Activated CD4-positive, alpha-beta T cell treated with anti-CD3 and anti-CD28 coated beads for 36 hours (primary cell): ENCODE data around the gene CELF5. TPM values are rescaled to one million over a fixed set of nuclear protein-coding genes. Genes with fewer than 3 reads are reported as not detected.
A peak's percentile ranks its signal among the peaks of the same experiment; 100 is the strongest.
"Not testable (repeated sequence)": the region's sequence is repeated elsewhere in the genome, so short reads cannot be mapped to it uniquely, and the experiment has no call there.

Experiments used
- ATAC-seq: fragments of 200-7000 bp; cut with Tn5 transposase; one replicate; pipeline ENCODE4 v1.10.0; 2021; ENCODE audit warnings: mild to moderate bottlenecking, moderate library complexity
- CTCF ChIA-PET: fragments of 350-600 bp; sonication (Branson Sonifier 250); formaldehyde crosslinking; loops from one replicate; lab custom pipeline; 2021; ENCODE audit warnings: antibody characterized with exemption; lab: Charles Lee
- POLR2A ChIA-PET: fragments of 350-600 bp; sonication (Branson Sonifier 250); formaldehyde crosslinking; loops from one replicate; lab custom pipeline; 2021; ENCODE audit warnings: antibody characterized with exemption, inconsistent platforms; lab: Charles Lee
- DNase-seq: peaks from one replicate; pipeline ENCODE4 v3.0.0-alpha.2; 2020
- H3K27ac Mint-ChIP-seq: one replicate; pipeline ENCODE4 v1.8.0; 2021; ENCODE audit warnings: mixed read lengths
- H3K27me3 Mint-ChIP-seq: one replicate; pipeline ENCODE4 v1.8.0; 2021; ENCODE audit warnings: mixed read lengths
- H3K36me3 Mint-ChIP-seq: one replicate; pipeline ENCODE4 v1.8.0; 2021; ENCODE audit warnings: low read depth, mixed read lengths
- H3K4me1 Mint-ChIP-seq: one replicate; pipeline ENCODE4 v1.8.0; 2021; ENCODE audit warnings: mixed read lengths
- H3K4me3 Mint-ChIP-seq: one replicate; pipeline ENCODE4 v1.8.0; 2021; ENCODE audit warnings: mild to moderate bottlenecking, moderate library complexity, mixed read lengths
- H3K9me3 Mint-ChIP-seq: one replicate; pipeline ENCODE4 v1.8.0; 2021; ENCODE audit warnings: low read depth, mixed read lengths
- intact Hi-C, 2 experiments: fragments of 100-400 bp; cut with DNase I in 1 of 2; cut with micrococcal nuclease in 1 of 2; formaldehyde crosslinking; loops; one replicate each; pipeline versions ENCODE4 v1.14.2 to v1.15.1; 2022 to 2024; cut with DNase I, micrococcal nuclease
- total RNA-seq, 2 experiments: library from RNA; stranded (reverse); gene quantifications; one replicate each; pipeline ENCODE4 v1.2.3, GENCODE V29; 2021

The CELF5 gene
- total RNA-seq, 2 experiments from 2014 or later = 0.18 to 0.21 TPM

DNA sequence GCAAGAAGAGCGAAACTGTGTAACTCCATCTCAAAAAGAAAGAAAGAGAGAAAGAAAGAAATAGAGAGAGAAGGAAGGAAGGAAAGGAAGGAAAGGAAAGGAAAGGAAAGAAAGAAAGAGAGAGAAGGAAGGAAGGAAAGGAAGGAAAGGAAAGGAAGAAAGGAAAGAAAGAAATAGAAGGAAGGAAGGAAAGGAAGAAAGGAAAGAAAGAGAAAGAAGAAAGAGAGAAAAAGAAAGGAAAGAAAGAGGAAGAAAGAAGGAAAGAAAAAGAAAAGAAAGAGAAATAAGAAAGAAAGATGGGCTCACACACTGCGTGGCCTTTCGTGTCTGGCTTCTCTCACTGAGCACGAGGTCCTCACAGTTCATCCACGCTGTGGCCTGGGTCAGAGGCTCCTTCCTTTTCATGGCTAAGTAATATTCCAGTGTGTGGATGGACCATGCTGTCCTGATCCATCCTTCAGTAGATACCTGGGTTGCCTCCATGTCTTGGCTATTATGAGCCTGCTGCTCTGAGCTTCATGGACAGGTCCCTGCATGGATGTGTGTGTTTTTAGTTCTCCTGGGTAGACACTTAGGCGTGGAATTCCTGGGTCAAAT lies 74.5 kb downstream of the CELF5 start:
- POLR2A ChIA-PET = no interaction called here
- H3K27ac Mint-ChIP-seq = no peak overlapping the region
- H3K4me1 Mint-ChIP-seq = no peaks in the 10 kb centered on the region
- CTCF ChIA-PET = no interaction called here
- ATAC-seq = no peak
- no peak for DNase-seq
- H3K27me3 Mint-ChIP-seq = peaks cover 10% of the 10 kb centered on the region
- intact Hi-C loops = no loop called here
- H3K4me3 Mint-ChIP-seq = no peak overlapping the region
- peaks cover 5% of the 10 kb centered on the region for H3K9me3 Mint-ChIP-seq
- H3K36me3 Mint-ChIP-seq = no peaks in the 10 kb centered on the region

GRCh38 chr19:3300566-3300965 lies 76.1 kb downstream of the CELF5 start:
- DNase-seq, H3K4me1 Mint-ChIP-seq, POLR2A ChIA-PET, H3K36me3 Mint-ChIP-seq, intact Hi-C loops, H3K27ac Mint-ChIP-seq, H3K4me3 Mint-ChIP-seq, H3K27me3 Mint-ChIP-seq, H3K9me3 Mint-ChIP-seq, ATAC-seq: not testable (repeated sequence)
- CTCF ChIA-PET = interaction anchor here (1.1 kb wide), 1 partner anchor 26 kb away, joined by 3 read pairs; no protein-coding TSS in a partner anchor

DNA sequence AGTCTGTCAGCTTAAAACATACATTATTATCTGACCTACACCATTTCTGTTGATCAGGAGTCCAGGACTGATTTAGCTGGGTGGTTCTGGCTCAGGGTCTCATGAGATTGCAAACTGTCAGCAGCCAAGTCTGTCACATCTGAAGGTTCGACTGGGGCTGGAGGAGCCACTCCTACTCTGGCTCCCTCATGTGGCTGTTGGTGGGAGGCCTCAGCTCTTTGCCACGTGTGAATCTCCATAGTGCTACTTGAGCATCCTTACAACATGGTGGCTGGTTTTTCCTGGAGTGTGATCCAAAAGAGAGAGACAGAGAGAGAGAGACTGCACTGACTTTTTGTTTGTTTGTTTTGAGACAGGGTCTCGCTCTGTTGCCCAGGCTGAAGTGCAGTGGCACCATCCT lies 78.3 kb downstream of the CELF5 start:
- POLR2A ChIA-PET = no interaction called here
- H3K9me3 Mint-ChIP-seq = peaks cover 5% of the 10 kb centered on the region
- no peak overlapping the region for H3K27ac Mint-ChIP-seq
- no peaks in the 10 kb centered on the region for H3K4me1 Mint-ChIP-seq
- intact Hi-C loops = no loop called here
- H3K27me3 Mint-ChIP-seq = peaks cover 4% of the 10 kb centered on the region
- peak; percentile 44 for DNase-seq
- no peaks in the 10 kb centered on the region for H3K36me3 Mint-ChIP-seq
- ATAC-seq = no peak
- no peak overlapping the region for H3K4me3 Mint-ChIP-seq
- CTCF ChIA-PET = interaction anchor here (0.6 to 1.4 kb wide), 7 partner anchors 10 to 183 kb away, joined by 3 to 4 read pairs (median 3); no protein-coding TSS in a partner anchor

GRCh38 chr19:3304871-3305423 lies 80.5 kb downstream of the CELF5 start:
- CTCF ChIA-PET = interaction anchor here (0.5 to 2.2 kb wide), 35 partner anchors 9 to 514 kb away, joined by 3 to 13 read pairs (median 4); partner anchors contain the start of gene SMIM44
- DNase-seq (peak; percentile 89), ATAC-seq (peak; percentile 63)
- POLR2A ChIA-PET = interaction anchor here (0.5 kb wide), 1 partner anchor 164 kb away, joined by 3 read pairs; no protein-coding TSS in a partner anchor
- no peaks in the 10 kb centered on the region for H3K36me3 Mint-ChIP-seq
- peaks cover 11% of the 10 kb centered on the region for H3K27me3 Mint-ChIP-seq
- no peak overlapping the region for H3K4me3 Mint-ChIP-seq
- no peak overlapping the region for H3K27ac Mint-ChIP-seq
- intact Hi-C loops = loop anchor here (1.0 to 5.0 kb wide), 5 partner anchors 19 to 180 kb away; partner anchors contain the start of gene CELF5 (in 1 of the 2)
- peaks cover 5% of the 10 kb centered on the region for H3K9me3 Mint-ChIP-seq
- no peaks in the 10 kb centered on the region for H3K4me1 Mint-ChIP-seq

DNA sequence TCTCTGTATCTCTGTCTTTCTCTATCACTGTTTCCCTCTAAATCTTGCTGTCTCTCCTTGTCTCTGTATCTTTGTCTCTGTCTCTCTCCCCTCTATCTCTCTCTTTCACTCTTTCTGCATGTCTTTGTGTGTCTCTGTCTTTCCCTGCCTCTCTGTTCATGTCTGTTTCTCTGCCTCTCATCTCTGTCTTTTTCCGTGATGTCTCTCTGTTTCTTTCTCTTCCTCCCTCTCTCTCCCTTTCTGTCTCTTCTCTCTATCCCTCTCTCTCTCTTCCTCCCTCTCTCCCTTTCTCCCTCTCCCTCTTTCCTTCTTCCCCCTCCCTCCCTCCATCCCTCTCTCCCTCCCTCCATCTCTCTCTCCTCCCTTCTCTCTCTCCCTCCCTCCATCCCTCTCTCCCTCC lies 85.3 kb downstream of the CELF5 start:
- no peaks in the 10 kb centered on the region for H3K9me3 Mint-ChIP-seq
- peaks cover 23% of the 10 kb centered on the region for H3K27me3 Mint-ChIP-seq
- ATAC-seq = no peak
- ChIA-PET POLR2A (no interaction called here), CTCF (no interaction called here)
- no peak for DNase-seq
- no peak overlapping the region for H3K27ac Mint-ChIP-seq
- no peak overlapping the region for H3K4me3 Mint-ChIP-seq
- H3K4me1 Mint-ChIP-seq = no peaks in the 10 kb centered on the region
- intact Hi-C loops = loop anchor here (5.0 kb wide), 2 partner anchors 87 to 163 kb away; partner anchors contain the start of gene CELF5 (in 1 of the 2)
- H3K36me3 Mint-ChIP-seq = no peaks in the 10 kb centered on the region

DNA sequence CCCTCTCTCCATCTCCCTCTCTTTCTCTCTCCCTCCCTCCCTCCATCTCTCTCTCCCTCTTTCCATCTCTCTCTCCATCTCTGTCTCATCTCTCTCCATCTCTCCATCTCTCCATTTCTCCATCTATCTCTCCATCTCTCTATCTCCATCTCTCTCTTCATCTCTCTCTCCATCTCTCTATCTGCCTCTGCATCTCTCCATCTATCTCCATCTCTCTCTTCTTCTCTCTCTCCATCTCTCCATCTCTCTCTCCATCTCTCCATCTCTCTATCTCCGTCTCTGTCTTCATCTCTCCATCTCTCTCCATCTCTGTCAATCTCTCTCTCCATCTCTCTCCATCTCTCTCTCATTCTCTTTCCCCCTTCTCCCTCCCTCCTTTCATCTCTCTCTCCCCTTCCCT lies 85.8 kb downstream of the CELF5 start:
- no peak for DNase-seq
- Mint-ChIP-seq H3K27me3 (peaks cover 23% of the 10 kb centered on the region), H3K4me3 (no peak overlapping the region), H3K9me3 (no peaks in the 10 kb centered on the region), H3K27ac (no peak overlapping the region), H3K36me3 (no peaks in the 10 kb centered on the region), H3K4me1 (no peaks in the 10 kb centered on the region)
- ATAC-seq = no peak
- CTCF ChIA-PET = no interaction called here
- POLR2A ChIA-PET = no interaction called here
- intact Hi-C loops = no loop called here

DNA sequence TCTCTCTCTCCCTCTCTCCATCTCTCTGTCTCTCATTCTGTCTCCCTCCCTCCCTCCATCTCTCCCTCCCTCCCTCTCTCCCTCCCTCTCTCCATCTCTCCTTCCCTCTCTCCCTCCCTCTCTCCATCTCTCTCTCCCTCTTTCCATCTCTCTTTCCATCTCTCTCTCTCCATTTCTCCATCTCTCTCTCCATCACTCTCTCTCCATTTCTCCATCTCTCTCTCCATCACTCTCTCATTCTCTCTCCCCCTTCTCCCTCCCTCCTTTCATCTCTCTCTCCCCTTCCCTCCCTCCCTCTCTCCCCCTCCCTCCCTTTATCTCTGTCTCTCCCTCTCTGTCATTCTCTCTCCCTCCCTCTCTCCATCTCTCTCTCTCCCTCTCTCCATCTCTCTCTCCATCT lies 86.2 kb downstream of the CELF5 start:
- DNase-seq = no peak
- intact Hi-C loops = no loop called here
- Mint-ChIP-seq H3K9me3 (no peaks in the 10 kb centered on the region), H3K4me3 (no peak overlapping the region), H3K27ac (no peak overlapping the region), H3K4me1 (no peaks in the 10 kb centered on the region), H3K36me3 (no peaks in the 10 kb centered on the region), H3K27me3 (peaks cover 23% of the 10 kb centered on the region)
- ATAC-seq = no peak
- POLR2A ChIA-PET = no interaction called here
- CTCF ChIA-PET = no interaction called here

- DNase-seq (no peak), ATAC-seq (no peak)
- peaks cover 19% of the 10 kb centered on the region for H3K27me3 Mint-ChIP-seq
- ChIA-PET POLR2A (no interaction called here), CTCF (interaction anchor here (0.9 kb wide), 1 partner anchor 116 kb away, joined by 3 read pairs; no protein-coding TSS in a partner anchor)
- intact Hi-C loops = no loop called here
- H3K4me1 Mint-ChIP-seq = no peaks in the 10 kb centered on the region
- no peak overlapping the region for H3K27ac Mint-ChIP-seq
- H3K36me3 Mint-ChIP-seq = no peaks in the 10 kb centered on the region
- H3K9me3 Mint-ChIP-seq = no peaks in the 10 kb centered on the region
- no peak overlapping the region for H3K4me3 Mint-ChIP-seq
These were observed 88.7 kb downstream of the CELF5 start for GRCh38 chr19:3313199-3313575.

DNA sequence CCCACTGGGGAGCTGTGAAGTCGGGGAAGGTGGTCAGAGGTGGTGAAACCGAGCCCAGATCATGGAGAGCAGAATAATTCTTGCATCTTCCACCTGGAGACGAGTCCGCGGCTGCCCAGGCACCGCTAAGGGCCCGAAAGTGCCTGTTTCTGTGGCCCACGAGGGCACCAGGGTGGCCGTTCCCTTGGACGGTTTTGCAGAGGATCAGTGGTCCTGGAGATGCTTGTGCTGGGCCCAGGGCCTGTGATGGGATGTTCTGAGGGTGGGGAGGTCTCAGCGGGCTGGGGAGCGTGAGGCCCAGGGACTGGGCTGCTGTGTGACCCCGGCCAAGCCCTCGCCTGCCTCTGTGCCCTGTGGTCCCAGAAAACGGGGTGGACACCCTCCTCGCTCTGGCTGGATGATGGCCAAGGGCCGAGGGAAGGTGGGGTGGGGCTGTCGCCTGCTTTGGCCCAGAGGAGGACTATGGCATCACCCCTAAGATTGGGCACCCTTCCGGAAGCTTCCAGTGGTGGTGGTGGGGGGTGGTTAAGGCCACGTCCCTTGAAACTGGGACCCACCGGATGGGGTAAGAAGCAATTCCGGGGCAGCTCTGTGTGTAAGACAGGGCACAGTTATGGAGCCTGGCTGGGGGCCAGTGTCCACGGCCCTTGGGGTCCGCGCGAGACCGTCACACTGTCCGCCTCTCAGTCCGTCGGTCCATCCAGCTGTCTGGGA lies 90.7 kb downstream of the CELF5 start:
- Mint-ChIP-seq H3K9me3 (no peaks in the 10 kb centered on the region), H3K27me3 (peaks cover 19% of the 10 kb centered on the region), H3K4me3 (no peak overlapping the region), H3K4me1 (no peaks in the 10 kb centered on the region), H3K27ac (no peak overlapping the region), H3K36me3 (no peaks in the 10 kb centered on the region)
- CTCF ChIA-PET = interaction anchor here (0.7 to 0.8 kb wide), 2 partner anchors 12 to 1431 kb away, joined by 3 read pairs; no protein-coding TSS in a partner anchor
- intact Hi-C loops = no loop called here
- ATAC-seq = no peak
- POLR2A ChIA-PET = no interaction called here
- no peak for DNase-seq

DNA sequence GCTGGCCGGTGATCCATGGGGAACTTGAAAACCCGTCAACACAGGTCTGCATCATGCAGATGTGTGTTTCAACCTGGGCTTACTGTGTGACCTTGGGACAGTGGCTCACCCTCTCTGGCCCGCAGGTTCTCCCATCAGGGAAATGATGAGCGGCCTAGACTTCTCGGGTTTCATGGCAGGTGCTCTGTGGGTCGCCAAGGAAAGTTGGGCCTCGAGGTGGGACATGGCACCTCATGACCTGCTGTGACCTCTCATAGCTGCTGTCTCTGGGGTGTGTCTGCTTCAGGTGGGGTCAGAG lies 91.2 kb downstream of the CELF5 start:
- H3K9me3 Mint-ChIP-seq = no peaks in the 10 kb centered on the region
- ChIA-PET POLR2A (no interaction called here), CTCF (interaction anchor here (0.8 kb wide), 1 partner anchor 13 kb away, joined by 3 read pairs; no protein-coding TSS in a partner anchor)
- peaks cover 16% of the 10 kb centered on the region for H3K27me3 Mint-ChIP-seq
- H3K4me1 Mint-ChIP-seq = no peaks in the 10 kb centered on the region
- no peak overlapping the region for H3K4me3 Mint-ChIP-seq
- no peak overlapping the region for H3K27ac Mint-ChIP-seq
- no peaks in the 10 kb centered on the region for H3K36me3 Mint-ChIP-seq
- intact Hi-C loops = no loop called here
- DNase-seq = no peak
- ATAC-seq = no peak

DNA sequence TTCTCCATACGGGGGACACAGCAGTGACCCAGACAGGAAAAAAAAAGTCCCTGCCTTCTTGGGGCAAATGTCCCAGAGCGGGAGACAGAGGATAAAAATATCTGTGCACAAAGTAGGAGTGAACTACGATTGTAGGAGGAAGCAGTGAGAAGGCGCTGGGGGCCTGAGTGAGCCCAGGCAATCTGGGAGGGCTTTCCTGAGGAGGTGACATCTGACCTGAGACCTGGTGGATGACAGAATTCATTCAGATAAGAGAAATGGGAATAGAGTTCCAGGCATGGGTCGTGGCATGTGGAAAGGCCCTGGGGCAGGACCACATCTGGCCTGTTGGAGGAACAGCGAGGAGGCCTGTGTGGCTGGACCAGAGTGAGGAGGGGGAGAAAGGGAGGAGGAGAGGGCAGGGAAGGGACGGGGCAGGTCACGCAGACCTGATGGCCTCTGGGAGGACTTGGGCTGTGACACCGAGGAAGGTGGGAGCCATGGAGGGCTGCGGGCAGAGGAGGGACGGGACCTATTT lies 91.7 kb downstream of the CELF5 start:
- POLR2A ChIA-PET = interaction anchor here (0.7 kb wide), 1 partner anchor 185 kb away, joined by 3 read pairs; no protein-coding TSS in a partner anchor
- Mint-ChIP-seq H3K27ac (no peak overlapping the region), H3K36me3 (no peaks in the 10 kb centered on the region), H3K9me3 (no peaks in the 10 kb centered on the region), H3K4me1 (no peaks in the 10 kb centered on the region), H3K27me3 (peaks cover 19% of the 10 kb centered on the region), H3K4me3 (no peak overlapping the region)
- no peak for ATAC-seq
- intact Hi-C loops = no loop called here
- CTCF ChIA-PET = interaction anchor here (0.7 to 1.3 kb wide), 2 partner anchors 11 to 158 kb away, joined by 3 to 8 read pairs; no protein-coding TSS in a partner anchor
- DNase-seq = no peak
